UCSD-AML1 (cell line): ENCODE measurements around the gene IL22RA1.

Source experiments
- DNase-seq: peaks from one replicate; lab custom pipeline; 2025; ENCODE audit not compliant: unreplicated experiment; lab: John Stamatoyannopoulos, UW

Gene IL22RA1

GRCh38 chr1:24142546-24143534 lies at the start of gene IL22RA1:
Gene IL22RA1, minus strand, starts transcription at chr1:24143140. Its CDS starts 58 bp downstream, at chr1:24143082.
- no peak for DNase-seq

- no peak for DNase-seq
These were observed 48.9 kb upstream of the IL22RA1 start for GRCh38 chr1:24191860-24192259.

GRCh38 chr1:24190983-24191461 lies 48.1 kb upstream of the IL22RA1 start:
- no peak for DNase-seq

- no peak for DNase-seq
These were observed 46.6 kb upstream of the IL22RA1 start for GRCh38 chr1:24189528-24189927.

- no peak for DNase-seq
These were observed 44.3 kb upstream of the IL22RA1 start, which contains the start of gene IFNLR1 for GRCh38 chr1:24186993-24187790. Gene IFNLR1, minus strand, starts transcription at chr1:24187289. Its CDS starts 41 bp downstream, at chr1:24187248.

GRCh38 chr1:24186711-24186992 lies 43.7 kb upstream of the IL22RA1 start:
- no peak for DNase-seq

- DNase-seq: no peak
These were observed 43.2 kb upstream of the IL22RA1 start for GRCh38 chr1:24186031-24186710.

- DNase-seq: no peak
These were observed 42.1 kb upstream of the IL22RA1 start for GRCh38 chr1:24185076-24185475.

- DNase-seq: no peak
These were observed 39.1 kb upstream of the IL22RA1 start for GRCh38 chr1:24182061-24182460.

GRCh38 chr1:24181619-24182018 lies 38.7 kb upstream of the IL22RA1 start:
- DNase-seq: no peak

- no peak for DNase-seq
These were observed 37.7 kb upstream of the IL22RA1 start for GRCh38 chr1:24180676-24181075.

- DNase-seq: no peak
These were observed 36.4 kb upstream of the IL22RA1 start for GRCh38 chr1:24179251-24179840.

GRCh38 chr1:24178407-24178806 lies 35.5 kb upstream of the IL22RA1 start:
- DNase-seq: no peak

- DNase-seq: no peak
These were observed 34.2 kb upstream of the IL22RA1 start for GRCh38 chr1:24177161-24177560.

GRCh38 chr1:24175033-24175755 lies 32.3 kb upstream of the IL22RA1 start:
- DNase-seq: no peak

- DNase-seq: no peak
These were observed 31.0 kb upstream of the IL22RA1 start for GRCh38 chr1:24173638-24174575.

GRCh38 chr1:24172598-24172997 lies 29.7 kb upstream of the IL22RA1 start:
- no peak for DNase-seq

- DNase-seq: no peak
These were observed 26.3 kb upstream of the IL22RA1 start for GRCh38 chr1:24169286-24169685.

- no peak for DNase-seq
These were observed 25.3 kb upstream of the IL22RA1 start for GRCh38 chr1:24168245-24168644.
